ENCODE results near the gene PHLDA1.

The PHLDA1 gene

DNA sequence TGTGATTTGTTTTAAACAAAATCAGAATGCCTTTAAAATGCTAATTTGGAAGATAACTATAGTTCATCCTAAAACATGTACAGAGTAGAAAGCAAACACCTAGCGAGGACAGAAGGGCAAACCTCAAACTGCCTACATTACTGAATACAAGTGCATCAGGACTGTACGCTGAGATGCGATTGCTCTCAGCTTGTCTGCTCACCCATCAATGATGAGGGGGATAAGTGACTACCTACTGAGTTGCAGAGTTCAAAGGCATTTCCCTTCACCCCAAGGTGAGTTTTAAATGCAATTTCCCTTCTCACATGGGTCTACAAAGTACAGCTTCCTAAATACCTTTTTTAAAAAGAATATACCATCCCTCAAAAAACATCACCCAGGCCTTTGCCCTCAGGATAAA lies 52.9 kb downstream of the PHLDA1 start:
- TF ChIP-seq, protein P1, sequence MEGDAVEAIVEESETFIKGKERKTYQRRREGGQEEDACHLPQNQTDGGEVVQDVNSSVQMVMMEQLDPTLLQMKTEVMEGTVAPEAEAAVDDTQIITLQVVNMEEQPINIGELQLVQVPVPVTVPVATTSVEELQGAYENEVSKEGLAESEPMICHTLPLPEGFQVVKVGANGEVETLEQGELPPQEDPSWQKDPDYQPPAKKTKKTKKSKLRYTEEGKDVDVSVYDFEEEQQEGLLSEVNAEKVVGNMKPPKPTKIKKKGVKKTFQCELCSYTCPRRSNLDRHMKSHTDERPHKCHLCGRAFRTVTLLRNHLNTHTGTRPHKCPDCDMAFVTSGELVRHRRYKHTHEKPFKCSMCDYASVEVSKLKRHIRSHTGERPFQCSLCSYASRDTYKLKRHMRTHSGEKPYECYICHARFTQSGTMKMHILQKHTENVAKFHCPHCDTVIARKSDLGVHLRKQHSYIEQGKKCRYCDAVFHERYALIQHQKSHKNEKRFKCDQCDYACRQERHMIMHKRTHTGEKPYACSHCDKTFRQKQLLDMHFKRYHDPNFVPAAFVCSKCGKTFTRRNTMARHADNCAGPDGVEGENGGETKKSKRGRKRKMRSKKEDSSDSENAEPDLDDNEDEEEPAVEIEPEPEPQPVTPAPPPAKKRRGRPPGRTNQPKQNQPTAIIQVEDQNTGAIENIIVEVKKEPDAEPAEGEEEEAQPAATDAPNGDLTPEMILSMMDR (IDR thresholded peaks at IDR 0.05; ENCODE audit: low read depth, low read length): no peak
- DNase-seq (ENCODE audit: extremely low read depth, low read depth): no peak

DNA sequence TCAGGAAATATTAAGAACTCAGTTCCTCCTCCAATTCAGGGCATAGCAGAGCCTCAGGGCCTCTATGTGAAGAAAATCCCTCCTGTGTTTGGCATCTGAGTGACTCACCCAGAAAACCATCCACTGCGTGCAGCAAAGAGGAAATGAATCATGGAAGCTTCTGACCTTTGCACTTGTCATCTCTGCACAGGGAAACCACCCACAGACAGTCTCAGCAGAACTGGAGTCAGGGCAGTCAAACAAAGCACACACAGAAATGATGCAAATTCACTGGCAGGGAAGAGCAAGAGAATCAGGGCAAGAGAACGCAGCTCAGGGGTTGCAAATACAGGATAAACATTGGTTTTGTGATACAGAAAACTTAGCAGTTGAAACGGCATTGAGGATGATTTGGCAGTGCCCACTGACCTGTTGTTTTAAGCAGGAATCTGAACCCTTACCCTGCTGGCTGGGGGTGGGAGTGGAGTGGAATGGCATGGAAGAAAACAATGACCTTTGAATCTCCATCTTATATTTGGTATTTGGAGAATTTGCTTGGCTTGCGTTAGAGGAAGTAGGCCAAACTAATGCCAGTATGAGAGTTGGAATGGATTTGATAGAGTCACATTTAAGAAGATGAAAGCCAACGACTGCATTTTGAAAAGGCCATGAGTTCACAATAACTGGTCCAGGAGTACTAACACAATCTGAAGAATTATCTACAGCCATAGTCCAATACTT lies 53.5 kb downstream of the PHLDA1 start:
- TF ChIP-seq, protein P1 (IDR thresholded peaks at IDR 0.05; ENCODE audit: low read depth, low read length): no peak
- DNase-seq (ENCODE audit: extremely low read depth, low read depth): peak; percentile 99

DNA sequence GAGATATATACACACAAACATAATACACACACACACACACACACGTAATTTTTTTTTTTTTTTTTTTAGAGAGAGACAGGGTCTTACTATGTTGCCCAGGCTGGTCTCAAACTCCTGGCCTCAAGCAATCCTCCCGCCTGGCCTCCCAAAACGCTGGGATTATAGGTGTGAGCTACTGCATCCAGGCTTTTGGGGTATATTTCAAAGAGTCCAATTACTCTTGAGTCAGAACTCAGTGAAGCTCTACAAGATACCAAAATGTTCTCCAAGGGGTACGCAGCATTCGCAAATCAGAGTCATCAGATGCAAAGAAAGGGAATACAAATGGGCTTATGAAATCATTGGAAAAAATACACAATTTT lies 54.0 kb downstream of the PHLDA1 start:
- TF ChIP-seq, protein P1 (IDR thresholded peaks at IDR 0.05; ENCODE audit: low read depth, low read length): no peak

DNA sequence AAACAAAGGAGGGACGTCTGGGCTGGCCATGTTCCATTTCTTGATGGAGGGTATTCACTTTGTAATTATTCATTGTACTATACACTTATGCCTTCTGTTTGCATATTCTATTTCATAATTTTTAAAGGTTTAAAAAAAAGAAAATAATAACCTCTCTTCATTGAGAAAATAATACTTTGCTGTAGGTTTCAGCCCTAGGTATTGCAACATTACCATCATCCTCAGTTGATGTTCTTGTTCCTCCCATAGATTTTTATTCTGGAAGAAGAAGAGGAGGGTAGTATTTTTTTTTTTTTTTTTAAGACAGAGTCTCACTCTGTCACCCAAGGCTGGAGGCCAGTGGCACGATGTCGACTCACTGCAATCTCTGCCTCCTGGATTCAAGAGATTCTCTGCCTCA lies 54.7 kb downstream of the PHLDA1 start:
- TF ChIP-seq, protein P1 (IDR thresholded peaks at IDR 0.05; ENCODE audit: low read depth, low read length): no peak
- DNase-seq (ENCODE audit: extremely low read depth, low read depth): no peak

More for the DNA sequence above, 54.0 kb downstream of the PHLDA1 start:
- no peak for DNase-seq (ENCODE audit: extremely low read depth, low read depth)

DNA sequence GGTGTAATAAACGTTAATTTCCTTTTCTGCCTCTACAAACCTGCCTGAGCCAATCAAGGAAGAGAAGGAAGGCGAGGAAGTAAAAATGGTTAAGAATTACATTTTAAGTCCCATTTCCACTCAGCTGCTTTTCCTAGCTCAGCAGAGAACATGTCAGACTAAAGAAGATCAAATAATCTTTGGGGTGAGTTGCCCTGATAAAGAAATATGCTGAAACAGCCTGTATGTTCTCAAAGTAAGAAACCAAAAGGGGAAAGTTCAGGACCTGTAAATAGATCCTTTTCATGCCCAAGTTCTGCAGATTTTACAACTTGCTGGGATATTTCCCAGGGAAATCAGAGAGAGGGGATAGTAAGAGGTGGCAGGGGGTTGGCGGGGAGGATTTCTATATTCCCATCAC lies 55.5 kb downstream of the PHLDA1 start:
- DNase-seq (ENCODE audit: extremely low read depth, low read depth): no peak
- TF ChIP-seq, protein P1 (IDR thresholded peaks at IDR 0.05; ENCODE audit: low read depth, low read length): no peak

DNA sequence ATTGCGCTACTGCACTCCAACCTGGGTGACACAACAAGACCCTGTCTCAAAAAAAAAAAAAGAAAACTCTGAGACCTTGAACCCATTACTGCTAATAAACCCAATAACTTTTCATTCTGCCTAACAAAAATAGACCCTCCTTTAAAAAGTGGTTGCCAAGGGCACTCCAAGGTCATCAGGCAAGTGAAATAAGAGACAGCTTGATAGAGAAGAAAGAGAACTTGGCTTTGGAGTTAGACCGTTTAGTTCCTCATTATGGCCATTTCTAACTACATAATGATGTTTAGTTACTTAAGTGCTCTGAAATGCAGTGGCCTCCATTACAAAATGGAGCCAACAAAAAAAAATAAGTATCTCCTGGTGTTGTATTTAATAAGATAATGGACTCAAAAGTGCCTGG lies 55.9 kb downstream of the PHLDA1 start:
- no peak for DNase-seq (ENCODE audit: extremely low read depth, low read depth)
- TF ChIP-seq, protein P1 (IDR thresholded peaks at IDR 0.05; ENCODE audit: low read depth, low read length): no peak

Measured in AG09319 (cell line).